GM12878 (cell line): ENCODE data around the gene RNF166. TPM values are rescaled to one million over a fixed set of nuclear protein-coding genes. Genes with fewer than 3 reads are reported as not detected.

ENCODE experiments used
- ATAC-seq: fragments of 200-7000 bp; cut with Tn5 transposase; 3 replicates; pipeline ENCODE4 v1.9.1; 2020; ENCODE audit warnings: mild to moderate bottlenecking, moderate library complexity
- BruUV-seq: library from RNA; stranded (reverse); fragments of 400-500 nt; replicated peaks from 2 replicates; lab custom pipeline; 2021; lab: Mats Ljungman, UMichigan
- CTCF ChIA-PET: fragments of 300-600 bp; sonication (Branson Sonifier 250); formaldehyde crosslinking; extraction: SDS; loops from one replicate; lab custom pipeline; 2021; ENCODE audit warnings: inconsistent platforms; lab: Yijun Ruan, JAX
- POLR2A ChIA-PET: fragments of 350-600 bp; formaldehyde crosslinking; extraction: SDS; loops from one replicate; lab custom pipeline; 2021; ENCODE audit warnings: inconsistent platforms; lab: Charles Lee
- RAD21 ChIA-PET: fragments of 300-600 bp; sonication (Branson Sonifier 250); formaldehyde crosslinking; loops from one replicate; lab custom pipeline; 2023; ENCODE audit warnings: antibody characterized with exemption; ENCODE audit not compliant: unreplicated experiment; lab: Charles Lee
- SMC1A ChIA-PET: fragments of 300-600 bp; sonication (Branson Sonifier 250); formaldehyde crosslinking; loops from one replicate; lab custom pipeline; 2023; ENCODE audit not compliant: unreplicated experiment, uncharacterized antibody; lab: Charles Lee
- DNase-seq: peaks from one replicate; pipeline ENCODE4 v3.0.0-alpha.2; 2011; ENCODE audit warnings: low read depth, low spot score
- FAIRE-seq: peaks from 3 replicates; lab custom pipeline; 2011; peaks lifted over from hg19 to GRCh38; lab: Jason Lieb, UNC
- H2AFZ ChIP-seq: 2 replicates; pipeline ENCODE4 v1.6.0; 2011; ENCODE audit warnings: low read depth, low read length, control low read depth; ENCODE audit not compliant: control insufficient read depth
- H3K27ac ChIP-seq: 2 replicates; pipeline ENCODE4 v1.5.1; 2011; ENCODE audit warnings: control low read depth; ENCODE audit not compliant: control insufficient read depth, insufficient read depth
- H3K27me3 ChIP-seq, 2 experiments: replicated peaks in 1 of 2; 2 replicates each; pipeline versions ENCODE4 v1.6.0 to v1.6.1; 2011; ENCODE audit warnings: low read length in 1 of 2; ENCODE audit not compliant: control insufficient read depth in 2 of 2, insufficient read depth in 2 of 2
- H3K36me3 ChIP-seq, 2 experiments: 2 replicates each; pipeline ENCODE4 v1.5.1; 2011; ENCODE audit warnings: low read length in 1 of 2; ENCODE audit not compliant: control insufficient read depth in 2 of 2, insufficient read depth in 2 of 2
- H3K4me1 ChIP-seq: 2 replicates; pipeline ENCODE4 v1.6.1; 2011; ENCODE audit warnings: mild to moderate bottlenecking, low read length, moderate library complexity, mixed read lengths; ENCODE audit not compliant: control insufficient read depth, insufficient read depth
- H3K4me2 ChIP-seq: 2 replicates; pipeline ENCODE4 v1.6.0; 2011; ENCODE audit warnings: control low read depth; ENCODE audit not compliant: control insufficient read depth, insufficient read depth
- H3K4me3 ChIP-seq: fragments of 200-600 bp; sonication (generic); 2 replicates; pipeline ENCODE4 v1.5.1; 2016
- H3K79me2 ChIP-seq: 2 replicates; pipeline ENCODE4 v1.6.0; 2011; ENCODE audit warnings: low read length; ENCODE audit not compliant: control insufficient read depth, insufficient read depth
- H3K9ac ChIP-seq: 2 replicates; pipeline ENCODE4 v1.8.0; 2011; ENCODE audit warnings: low read length, control low read depth, mixed read lengths; ENCODE audit not compliant: control insufficient read depth, insufficient read depth
- H3K9me3 ChIP-seq: replicated peaks from 3 replicates; pipeline ENCODE4 v1.5.1; 2011; ENCODE audit warnings: mild to moderate bottlenecking, low read length; ENCODE audit not compliant: control insufficient read depth, insufficient read depth
- H4K20me1 ChIP-seq: 2 replicates; pipeline ENCODE4 v1.6.0; 2011; ENCODE audit not compliant: control insufficient read depth, insufficient read depth
- BACH1 ChIP-seq: fragments of 450-650 bp; IDR thresholded peaks from 2 replicates; pipeline ENCODE4 v1.6.1; 2017; ENCODE audit warnings: mild to moderate bottlenecking, borderline replicate concordance
- BRCA1 ChIP-seq: IDR thresholded peaks from 2 replicates; pipeline ENCODE4 v1.6.1; 2011; ENCODE audit warnings: low read depth, low read length, improper control_type of control experiment
- CBX3 ChIP-seq: fragments of 200-600 bp; sonication (generic); IDR thresholded peaks from 2 replicates; pipeline ENCODE4 v1.6.1; 2016; ENCODE audit warnings: low read depth, borderline replicate concordance
- CBX5 ChIP-seq: sonication (generic); IDR thresholded peaks from 2 replicates; pipeline ENCODE4 v1.6.1; 2016; ENCODE audit warnings: low read depth, moderate library complexity, mild to moderate bottlenecking, inconsistent platforms
- MXI1 ChIP-seq: fragments of 150-350 bp; IDR thresholded peaks from 2 replicates; pipeline ENCODE4 v1.6.1; 2011; ENCODE audit warnings: low read depth, mild to moderate bottlenecking, inconsistent platforms, low read length, improper control_type of control experiment
- RELA ChIP-seq: fragments of 450-650 bp; IDR thresholded peaks from 2 replicates; pipeline ENCODE4 v1.8.0; 2014; ENCODE audit warnings: borderline replicate concordance; ENCODE audit not compliant: partially characterized antibody
- ZBED1 ChIP-seq: IDR thresholded peaks from 2 replicates; pipeline ENCODE4 v1.6.1; 2016; ENCODE audit warnings: borderline replicate concordance
- WGBS: methylation state at CpG from one replicate; pipeline ENCODE4 v1.1.6; 2016; ENCODE audit warnings: low lambda C conversion rate; ENCODE audit not compliant: insufficient replicate concordance, insufficient coverage; ENCODE audit errors: missing lambda C conversion rate; 5-methylcytosine and 5-hydroxymethylcytosine counted together
- in situ Hi-C: fragments of 300-500 bp; cut with MboI; formaldehyde crosslinking; loops from 9 replicates; pipeline ENCODE4 v1.14.3; 2018; ENCODE audit warnings: mixed read lengths
- intact Hi-C: fragments of 100-400 bp; cut with micrococcal nuclease; formaldehyde crosslinking; loops from one replicate; pipeline ENCODE4 v1.14.2; 2022; ENCODE audit not compliant: unreplicated experiment
- polyA plus RNA-seq, 11 experiments: library from polyadenylated mRNA; depleted of rRNA in 4 of 11; unstranded in 6 of 11; stranded (reverse) in 5 of 11; fragments of >200 nt; fragmentation: Nextera tagmentation in 4 of 11; fragmentation: Illumina TruSeq in 1 of 11; extraction: Ambion mirVana in 4 of 11; extraction: Trizol in 1 of 11; gene quantifications; 1 replicate in 1 of 11; 2 replicates in 10 of 11; pipeline versions ENCODE4 v1.2.1 to v1.2.3, GENCODE V29; 2011 to 2016; ENCODE audit warnings: inconsistent platforms in 2 of 11, missing spikeins in 2 of 11, low read depth in 1 of 11
- total RNA-seq, 4 experiments: library from RNA; depleted of rRNA in 3 of 4; stranded (reverse); fragments of >200 nt in 3 of 4; fragmentation: Illumina TruSeq in 1 of 4; extraction: Trizol in 1 of 4; gene quantifications; 2 replicates each; pipeline versions ENCODE4 v1.2.1 to v1.2.3, GENCODE V29; 2013 to 2021
- TF ChIP-seq, protein P1 (sequence below): IDR thresholded peaks from 2 replicates; pipeline ENCODE4 v1.6.1; 2012; ENCODE audit warnings: improper control_type of control experiment, low read depth, low read length; ENCODE audit not compliant: insufficient replicate concordance
- TF ChIP-seq, protein P2 (sequence below): IDR thresholded peaks from 2 replicates; pipeline ENCODE4 v1.6.1; 2012; ENCODE audit warnings: low read depth, low read length, improper control_type of control experiment

The RNF166 gene
- total and polyA plus RNA-seq, 10 of the 15 experiments (the other 5 are each of a cell fraction or from before 2014, with no cell fraction given), result 0.48 to 32.8 (median 12.1) TPM

DNA sequence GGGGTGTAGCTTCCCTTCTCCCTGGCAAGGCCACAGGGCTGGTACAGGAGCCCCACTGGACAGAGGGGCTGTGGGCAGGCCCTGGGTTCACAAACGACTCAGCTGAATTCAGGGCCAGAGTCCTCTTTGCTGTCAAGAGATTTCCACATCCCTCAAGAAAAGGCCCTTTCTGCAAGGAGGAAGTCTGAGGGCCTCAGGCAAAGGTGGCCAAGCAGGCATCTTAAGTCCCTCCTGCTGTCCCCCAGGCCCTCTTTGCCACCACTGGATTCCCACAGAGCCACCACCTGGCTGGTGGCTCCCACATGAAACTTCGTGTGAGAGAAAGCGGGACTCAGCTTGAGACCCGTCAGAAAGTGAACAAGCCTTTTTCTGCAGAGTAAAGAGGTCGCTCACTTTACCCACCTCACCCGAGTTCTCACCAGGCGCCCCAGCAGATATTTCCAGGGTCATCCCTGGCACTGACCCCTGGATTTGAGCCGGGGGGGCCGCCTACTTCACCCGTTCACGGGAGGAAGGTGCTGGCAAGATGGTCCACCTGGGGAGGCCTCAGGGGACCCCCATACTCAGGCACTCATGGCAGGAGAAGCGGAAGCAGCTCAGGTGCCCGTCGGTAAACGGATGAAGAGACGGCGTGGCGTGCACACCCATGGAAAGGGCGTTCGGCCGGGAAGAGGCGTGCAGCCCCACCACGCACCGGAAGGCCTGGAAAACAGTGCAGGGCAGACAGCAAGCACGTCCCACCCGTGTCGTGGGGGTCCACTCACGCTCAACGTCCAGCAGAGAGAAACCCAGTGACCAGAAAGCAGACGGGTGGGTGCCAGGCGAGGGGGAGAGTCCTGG lies 3.6 kb downstream of the RNF166 start (continued):
- TF ChIP-seq, protein P1, sequence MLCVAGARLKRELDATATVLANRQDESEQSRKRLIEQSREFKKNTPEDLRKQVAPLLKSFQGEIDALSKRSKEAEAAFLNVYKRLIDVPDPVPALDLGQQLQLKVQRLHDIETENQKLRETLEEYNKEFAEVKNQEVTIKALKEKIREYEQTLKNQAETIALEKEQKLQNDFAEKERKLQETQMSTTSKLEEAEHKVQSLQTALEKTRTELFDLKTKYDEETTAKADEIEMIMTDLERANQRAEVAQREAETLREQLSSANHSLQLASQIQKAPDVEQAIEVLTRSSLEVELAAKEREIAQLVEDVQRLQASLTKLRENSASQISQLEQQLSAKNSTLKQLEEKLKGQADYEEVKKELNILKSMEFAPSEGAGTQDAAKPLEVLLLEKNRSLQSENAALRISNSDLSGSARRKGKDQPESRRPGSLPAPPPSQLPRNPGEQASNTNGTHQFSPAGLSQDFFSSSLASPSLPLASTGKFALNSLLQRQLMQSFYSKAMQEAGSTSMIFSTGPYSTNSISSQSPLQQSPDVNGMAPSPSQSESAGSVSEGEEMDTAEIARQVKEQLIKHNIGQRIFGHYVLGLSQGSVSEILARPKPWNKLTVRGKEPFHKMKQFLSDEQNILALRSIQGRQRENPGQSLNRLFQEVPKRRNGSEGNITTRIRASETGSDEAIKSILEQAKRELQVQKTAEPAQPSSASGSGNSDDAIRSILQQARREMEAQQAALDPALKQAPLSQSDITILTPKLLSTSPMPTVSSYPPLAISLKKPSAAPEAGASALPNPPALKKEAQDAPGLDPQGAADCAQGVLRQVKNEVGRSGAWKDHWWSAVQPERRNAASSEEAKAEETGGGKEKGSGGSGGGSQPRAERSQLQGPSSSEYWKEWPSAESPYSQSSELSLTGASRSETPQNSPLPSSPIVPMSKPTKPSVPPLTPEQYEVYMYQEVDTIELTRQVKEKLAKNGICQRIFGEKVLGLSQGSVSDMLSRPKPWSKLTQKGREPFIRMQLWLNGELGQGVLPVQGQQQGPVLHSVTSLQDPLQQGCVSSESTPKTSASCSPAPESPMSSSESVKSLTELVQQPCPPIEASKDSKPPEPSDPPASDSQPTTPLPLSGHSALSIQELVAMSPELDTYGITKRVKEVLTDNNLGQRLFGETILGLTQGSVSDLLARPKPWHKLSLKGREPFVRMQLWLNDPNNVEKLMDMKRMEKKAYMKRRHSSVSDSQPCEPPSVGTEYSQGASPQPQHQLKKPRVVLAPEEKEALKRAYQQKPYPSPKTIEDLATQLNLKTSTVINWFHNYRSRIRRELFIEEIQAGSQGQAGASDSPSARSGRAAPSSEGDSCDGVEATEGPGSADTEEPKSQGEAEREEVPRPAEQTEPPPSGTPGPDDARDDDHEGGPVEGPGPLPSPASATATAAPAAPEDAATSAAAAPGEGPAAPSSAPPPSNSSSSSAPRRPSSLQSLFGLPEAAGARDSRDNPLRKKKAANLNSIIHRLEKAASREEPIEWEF, result no peak

DNA sequence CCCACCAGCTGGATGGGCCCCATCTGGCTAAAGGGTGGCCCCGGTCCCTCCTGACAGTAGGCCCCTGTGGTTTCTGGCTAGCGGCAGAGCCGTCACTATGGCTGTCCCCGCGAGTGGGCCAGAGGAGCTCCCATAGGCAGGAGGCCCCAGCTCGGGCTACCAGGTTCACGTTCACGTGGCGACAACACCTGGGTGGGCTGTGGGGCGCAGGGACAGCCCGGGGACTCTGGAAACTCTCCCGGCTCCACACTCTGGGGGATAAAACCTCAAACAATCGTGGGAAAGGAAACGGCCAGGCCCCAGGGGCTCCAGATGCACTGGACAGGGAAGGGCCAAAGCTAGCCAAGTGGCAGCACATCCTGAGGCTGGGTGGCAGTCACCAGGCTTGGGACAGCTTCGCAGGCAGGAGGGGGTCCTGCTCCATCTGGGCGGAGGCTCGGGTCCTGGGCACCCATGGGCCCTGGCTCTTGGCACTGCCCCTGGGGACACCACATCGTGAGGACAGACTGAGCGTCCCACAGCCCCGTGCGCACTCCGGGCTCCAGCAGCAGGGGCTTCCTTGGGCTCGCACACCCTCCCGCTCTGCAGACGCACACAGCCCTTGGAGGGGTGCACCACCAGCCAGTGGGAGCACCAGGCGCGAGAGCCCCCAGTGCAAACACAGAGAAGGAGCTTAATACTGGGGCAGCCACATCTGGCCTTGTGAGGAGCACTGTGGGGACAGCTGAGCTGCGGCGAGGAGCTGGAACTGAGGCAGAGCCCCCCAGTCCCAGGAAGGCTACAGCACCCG lies 4.4 kb downstream of the RNF166 start:
- Histone ChIP-seq H3K4me3 (peak overlapping the region; percentile 90), H3K9ac (peak overlapping the region; percentile 75), H3K27ac (peak overlapping the region; percentile 90), H3K79me2 (peaks cover 44% of the 10 kb centered on the region), H3K4me2 (peak overlapping the region; percentile 95), H4K20me1 (no peaks in the 10 kb centered on the region), H2AFZ (no peak overlapping the region), H3K9me3 (no peaks in the 10 kb centered on the region), H3K36me3 (peaks cover 0 to 7% of the 10 kb centered on the region in 2 experiments; a peak in 2 of 4 replicates), H3K27me3 (no peaks in the 10 kb centered on the region), H3K4me1 (peaks cover 56% of the 10 kb centered on the region)
- DNase-seq (no peak), FAIRE-seq (no peak), ATAC-seq (no peak)
- in situ Hi-C loops (no loop called here), intact Hi-C loops (loop anchor here (1.0 kb wide), 1 partner anchor 20 kb away; no protein-coding TSS in a partner anchor)
- TF ChIP-seq ZBED1 (no peak), CBX3 (no peak), CBX5 (no peak), MXI1 (no peak), BACH1 (no peak), RELA (no peak), BRCA1 (no peak)
- TF ChIP-seq, protein P2, sequence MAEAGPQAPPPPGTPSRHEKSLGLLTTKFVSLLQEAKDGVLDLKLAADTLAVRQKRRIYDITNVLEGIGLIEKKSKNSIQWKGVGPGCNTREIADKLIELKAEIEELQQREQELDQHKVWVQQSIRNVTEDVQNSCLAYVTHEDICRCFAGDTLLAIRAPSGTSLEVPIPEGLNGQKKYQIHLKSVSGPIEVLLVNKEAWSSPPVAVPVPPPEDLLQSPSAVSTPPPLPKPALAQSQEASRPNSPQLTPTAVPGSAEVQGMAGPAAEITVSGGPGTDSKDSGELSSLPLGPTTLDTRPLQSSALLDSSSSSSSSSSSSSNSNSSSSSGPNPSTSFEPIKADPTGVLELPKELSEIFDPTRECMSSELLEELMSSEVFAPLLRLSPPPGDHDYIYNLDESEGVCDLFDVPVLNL, result no peak
- BruUV-seq, result no TSS peak
- ChIA-PET RAD21 (interaction anchor here (1.0 to 2.5 kb wide), 3 partner anchors 16 to 516 kb away, joined by 3 to 10 read pairs (median 3); partner anchors contain the start of gene ZNF778), CTCF (interaction anchor here (0.5 to 3.3 kb wide), 11 partner anchors 14 to 515 kb away, joined by 3 to 26 read pairs (median 6); partner anchors contain the start of gene MVD), POLR2A (interaction anchor here (0.6 to 2.3 kb wide), 5 partner anchors 15 to 131 kb away, joined by 3 to 6 read pairs (median 5); partner anchors contain the start of genes MVD and SNAI3), SMC1A (interaction anchor here (1.3 to 2.9 kb wide), 3 partner anchors 14 to 130 kb away, joined by 3 to 13 read pairs (median 7); no protein-coding TSS in a partner anchor)
- WGBS, result 40% methylated on average over 30 of the region's 30 CpGs
